DND-41 (cell line): ENCODE data around the gene MYOD1.

Experiments used
- ATAC-seq: fragments of 200-7000 bp; cut with Tn5 transposase; 3 replicates; pipeline ENCODE4 v1.9.1; 2021; ENCODE audit warnings: low read depth; ENCODE audit not compliant: insufficient read depth
- DNase-seq: peaks from one replicate; pipeline ENCODE4 v3.0.0-alpha.2; 2020
- H2AFZ ChIP-seq: 2 replicates; pipeline ENCODE4 v1.6.0; 2012; ENCODE audit warnings: low read depth, low read length
- H3K27ac ChIP-seq: 2 replicates; pipeline ENCODE4 v1.5.1; 2012; ENCODE audit warnings: low read length, inconsistent platforms
- H3K27me3 ChIP-seq: fragments of 200-600 bp; sonication (generic); 2 replicates; pipeline ENCODE4 v1.6.0; 2012; ENCODE audit warnings: low read length, mild to moderate bottlenecking, inconsistent platforms; ENCODE audit not compliant: insufficient read depth, poor library complexity
- H3K36me3 ChIP-seq: 2 replicates; pipeline ENCODE4 v1.5.1; 2012; ENCODE audit warnings: low read length, inconsistent platforms; ENCODE audit not compliant: insufficient read depth
- H3K4me1 ChIP-seq: 2 replicates; pipeline ENCODE4 v1.5.1; 2012; ENCODE audit warnings: mild to moderate bottlenecking, low read length; ENCODE audit not compliant: insufficient read depth
- H3K4me2 ChIP-seq: 2 replicates; pipeline ENCODE4 v1.6.0; 2012; ENCODE audit warnings: mild to moderate bottlenecking, moderate library complexity, low read length, inconsistent platforms; ENCODE audit not compliant: insufficient read depth
- H3K4me3 ChIP-seq, 2 experiments: fragments of 200-600 bp in 1 of 2; shearing (Covaris generic) in 1 of 2; 2 replicates each; pipeline ENCODE4 v1.5.1; 2012 to 2016; ENCODE audit warnings: inconsistent platforms in 2 of 2, low read length in 2 of 2, mild to moderate bottlenecking in 2 of 2, low read depth in 1 of 2, moderate library complexity in 1 of 2
- H3K79me2 ChIP-seq: 2 replicates; pipeline ENCODE4 v1.6.0; 2012; ENCODE audit warnings: low read length, inconsistent platforms; ENCODE audit not compliant: insufficient read depth
- H3K9ac ChIP-seq: 2 replicates; pipeline ENCODE4 v1.6.0; 2012; ENCODE audit warnings: low read depth, mild to moderate bottlenecking, inconsistent platforms, low read length, moderate library complexity
- H3K9me3 ChIP-seq: 2 replicates; pipeline ENCODE4 v1.5.1; 2012; ENCODE audit warnings: low read length, moderate library complexity, mild to moderate bottlenecking, inconsistent platforms; ENCODE audit not compliant: insufficient read depth, severe bottlenecking
- H4K20me1 ChIP-seq: 2 replicates; pipeline ENCODE4 v1.6.0; 2012; ENCODE audit warnings: low read length; ENCODE audit not compliant: insufficient read depth
- EZH2 ChIP-seq: IDR thresholded peaks from 3 replicates; pipeline ENCODE4 v1.6.1; 2012; ENCODE audit warnings: borderline replicate concordance, low read depth, mild to moderate bottlenecking, moderate library complexity, low read length, inconsistent platforms; ENCODE audit not compliant: severe bottlenecking
- TF ChIP-seq, protein P1 (sequence below): IDR thresholded peaks from 2 replicates; pipeline ENCODE4 v1.5.1; 2012; ENCODE audit warnings: borderline replicate concordance, low read length, moderate library complexity, mild to moderate bottlenecking; ENCODE audit not compliant: poor library complexity, severe bottlenecking; ENCODE audit errors: extremely low read depth

Gene MYOD1

DNA sequence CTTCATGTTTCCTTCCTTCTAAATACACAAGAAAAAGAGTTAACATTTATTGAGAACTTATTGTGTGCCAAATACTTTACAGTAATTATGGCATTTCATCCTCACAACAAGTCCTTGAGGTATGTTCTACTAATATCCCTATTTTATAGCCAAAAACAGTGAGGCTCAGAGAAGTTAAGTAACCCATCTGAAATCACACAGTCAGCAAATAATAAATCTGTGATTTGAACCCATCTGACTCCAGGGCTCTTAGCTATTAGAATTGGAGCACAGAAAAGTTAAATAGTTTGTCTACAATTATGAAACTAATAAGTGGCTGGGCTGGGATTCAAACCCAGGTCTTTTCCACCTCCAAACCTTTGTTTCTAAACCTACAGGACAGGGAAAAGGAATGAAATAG lies 36.5 kb upstream of the MYOD1 start:
- Histone ChIP-seq H4K20me1 (no peaks in the 10 kb centered on the region), H3K9ac (no peak overlapping the region), H3K4me1 (no peaks in the 10 kb centered on the region), H3K27ac (no peak overlapping the region), H3K36me3 (no peaks in the 10 kb centered on the region), H3K4me2 (no peak overlapping the region), H3K79me2 (no peaks in the 10 kb centered on the region), H3K4me3 (no peak overlapping the region), H3K27me3 (peaks cover 31% of the 10 kb centered on the region), H2AFZ (no peak overlapping the region), H3K9me3 (no peaks in the 10 kb centered on the region)
- ATAC-seq (no peak), DNase-seq (no peak)
- TF ChIP-seq EZH2, result no peak
- TF ChIP-seq, protein P1, sequence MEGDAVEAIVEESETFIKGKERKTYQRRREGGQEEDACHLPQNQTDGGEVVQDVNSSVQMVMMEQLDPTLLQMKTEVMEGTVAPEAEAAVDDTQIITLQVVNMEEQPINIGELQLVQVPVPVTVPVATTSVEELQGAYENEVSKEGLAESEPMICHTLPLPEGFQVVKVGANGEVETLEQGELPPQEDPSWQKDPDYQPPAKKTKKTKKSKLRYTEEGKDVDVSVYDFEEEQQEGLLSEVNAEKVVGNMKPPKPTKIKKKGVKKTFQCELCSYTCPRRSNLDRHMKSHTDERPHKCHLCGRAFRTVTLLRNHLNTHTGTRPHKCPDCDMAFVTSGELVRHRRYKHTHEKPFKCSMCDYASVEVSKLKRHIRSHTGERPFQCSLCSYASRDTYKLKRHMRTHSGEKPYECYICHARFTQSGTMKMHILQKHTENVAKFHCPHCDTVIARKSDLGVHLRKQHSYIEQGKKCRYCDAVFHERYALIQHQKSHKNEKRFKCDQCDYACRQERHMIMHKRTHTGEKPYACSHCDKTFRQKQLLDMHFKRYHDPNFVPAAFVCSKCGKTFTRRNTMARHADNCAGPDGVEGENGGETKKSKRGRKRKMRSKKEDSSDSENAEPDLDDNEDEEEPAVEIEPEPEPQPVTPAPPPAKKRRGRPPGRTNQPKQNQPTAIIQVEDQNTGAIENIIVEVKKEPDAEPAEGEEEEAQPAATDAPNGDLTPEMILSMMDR, result no peak

DNA sequence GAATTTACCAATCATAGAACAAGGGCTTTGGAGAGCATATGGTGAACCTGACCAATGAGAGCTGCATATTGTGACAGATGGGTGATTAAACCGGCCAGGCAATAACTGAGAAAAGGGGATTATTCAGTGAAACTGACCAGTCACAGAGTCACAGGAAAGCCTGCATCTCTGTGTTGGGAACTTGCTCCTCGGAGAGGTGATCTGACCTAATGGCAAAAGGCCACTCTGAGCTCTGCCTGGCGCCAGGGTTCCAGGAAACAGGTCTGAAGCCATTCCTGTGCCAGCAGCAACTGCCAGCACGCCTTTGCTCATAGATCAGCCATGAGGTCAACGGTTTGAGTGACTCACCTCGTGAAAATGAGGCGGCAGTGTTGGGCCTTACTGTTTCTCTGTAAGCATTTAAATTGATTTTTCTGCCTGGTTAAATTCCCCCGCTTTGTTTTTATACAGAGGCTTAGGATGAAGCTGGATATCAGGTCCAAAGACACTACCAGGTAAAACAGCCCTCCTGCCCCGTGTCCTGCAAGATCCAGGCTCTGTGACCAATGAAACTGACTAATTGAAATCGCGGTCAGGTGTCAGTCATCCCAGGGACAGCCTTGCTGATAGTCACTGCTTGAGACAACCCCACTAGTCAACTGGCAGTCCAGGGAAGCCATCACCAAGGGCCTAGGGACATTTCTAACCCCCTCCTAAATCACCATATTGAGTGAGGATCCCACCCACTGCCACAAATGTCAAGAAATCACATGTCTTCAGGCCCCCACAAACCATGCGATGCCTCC lies 35.8 kb upstream of the MYOD1 start:
- TF ChIP-seq EZH2, result no peak
- TF ChIP-seq, protein P1, result no peak
- Histone ChIP-seq H3K27me3 (peaks cover 30% of the 10 kb centered on the region), H3K27ac (no peak overlapping the region), H3K79me2 (no peaks in the 10 kb centered on the region), H3K36me3 (no peaks in the 10 kb centered on the region), H4K20me1 (no peaks in the 10 kb centered on the region), H3K9me3 (no peaks in the 10 kb centered on the region), H2AFZ (no peak overlapping the region), H3K4me2 (no peak overlapping the region), H3K9ac (no peak overlapping the region), H3K4me1 (no peaks in the 10 kb centered on the region), H3K4me3 (no peak overlapping the region)
- DNase-seq, result no peak
- ATAC-seq, result no peak

DNA sequence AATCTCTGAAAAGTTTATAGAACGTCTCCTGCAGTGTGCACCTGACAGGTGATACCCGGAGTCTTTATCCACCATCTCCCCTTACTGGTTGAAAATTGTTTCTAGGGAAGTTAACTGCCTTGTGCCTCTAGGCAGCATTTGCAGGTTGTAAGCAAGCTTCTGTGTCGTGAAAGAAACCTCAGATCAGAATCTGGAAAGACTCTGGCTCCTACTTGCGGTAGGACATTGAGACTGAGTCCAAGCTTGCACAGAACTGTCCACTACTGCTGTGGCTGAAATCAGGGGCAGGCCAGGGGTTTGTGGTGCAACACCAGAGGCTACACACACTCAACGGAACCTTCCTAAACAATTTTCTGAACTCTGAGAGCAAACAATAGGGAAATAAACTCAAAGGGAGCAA lies 34.8 kb upstream of the MYOD1 start:
- Histone ChIP-seq H3K4me3 (no peak overlapping the region), H3K9ac (no peak overlapping the region), H3K36me3 (no peaks in the 10 kb centered on the region), H3K79me2 (no peaks in the 10 kb centered on the region), H4K20me1 (no peaks in the 10 kb centered on the region), H3K27ac (no peak overlapping the region), H2AFZ (no peak overlapping the region), H3K27me3 (peaks cover 28% of the 10 kb centered on the region), H3K4me1 (no peaks in the 10 kb centered on the region), H3K4me2 (no peak overlapping the region), H3K9me3 (no peaks in the 10 kb centered on the region)
- TF ChIP-seq, protein P1, result no peak
- no peak for TF ChIP-seq EZH2
- ATAC-seq (no peak), DNase-seq (no peak)
